ENCODE measurements around the gene SPR.
"Not testable (repeated sequence)": the region's sequence is repeated elsewhere in the genome, so short reads cannot be mapped to it uniquely, and the experiment has no call there.

SPR gene

DNA sequence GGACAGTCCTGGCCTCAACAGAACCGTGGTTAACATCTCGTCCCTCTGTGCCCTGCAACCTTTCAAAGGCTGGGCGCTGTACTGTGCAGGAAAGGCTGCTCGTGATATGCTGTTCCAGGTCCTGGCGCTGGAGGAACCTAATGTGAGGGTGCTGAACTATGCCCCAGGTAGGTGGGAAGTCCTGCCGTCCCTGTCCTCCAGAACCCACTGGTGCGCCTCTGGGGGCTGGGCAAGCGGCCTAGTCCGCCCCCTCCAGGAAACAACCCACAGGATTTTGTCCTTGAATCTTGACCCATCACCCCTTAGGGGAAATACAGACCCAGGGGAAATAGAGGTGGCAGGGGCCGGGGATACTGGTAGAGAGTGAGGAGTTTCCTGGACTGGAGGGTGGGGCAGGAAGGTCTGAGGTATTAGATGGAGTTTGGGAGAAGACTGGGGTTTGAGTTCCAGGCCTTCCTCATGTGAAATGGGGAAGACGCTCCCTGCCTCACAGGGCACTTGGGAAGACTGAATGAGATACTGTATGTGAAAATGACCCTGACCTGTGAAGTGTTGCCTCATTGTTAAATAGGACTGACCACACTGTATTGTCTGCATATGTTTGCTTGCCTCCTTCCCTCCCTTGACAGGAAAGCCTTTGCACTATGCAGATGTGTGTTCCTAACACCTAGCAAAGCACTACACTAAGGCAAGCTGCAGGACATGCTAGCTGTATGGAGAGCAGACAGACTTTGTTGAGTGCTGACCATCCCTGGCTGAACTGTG, 1.4 kb downstream of the SPR start:
- DNase-seq (ENCODE audit: low read depth), result no peak

DNA sequence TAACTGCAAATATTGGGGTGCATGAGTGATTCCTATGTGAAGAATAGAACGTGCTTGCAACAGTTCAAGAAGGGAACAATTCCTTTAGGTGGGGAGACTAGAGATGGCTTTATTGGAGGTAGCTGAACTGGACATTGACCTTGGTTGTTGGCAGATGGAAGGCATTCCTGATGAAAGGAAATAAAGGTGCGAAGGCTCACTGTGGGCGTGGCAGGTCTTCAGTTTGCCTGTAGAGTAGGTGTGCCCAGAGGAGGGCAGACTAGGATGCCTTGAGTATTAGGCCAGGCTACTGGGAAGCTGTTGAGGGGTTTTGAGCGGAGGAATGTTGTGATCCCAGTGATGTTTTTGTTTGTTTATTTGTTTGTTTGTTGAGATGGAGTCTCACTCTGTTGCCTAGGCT, 2.8 kb downstream of the SPR start:
- DNase-seq (ENCODE audit: low read depth), result no peak

DNA sequence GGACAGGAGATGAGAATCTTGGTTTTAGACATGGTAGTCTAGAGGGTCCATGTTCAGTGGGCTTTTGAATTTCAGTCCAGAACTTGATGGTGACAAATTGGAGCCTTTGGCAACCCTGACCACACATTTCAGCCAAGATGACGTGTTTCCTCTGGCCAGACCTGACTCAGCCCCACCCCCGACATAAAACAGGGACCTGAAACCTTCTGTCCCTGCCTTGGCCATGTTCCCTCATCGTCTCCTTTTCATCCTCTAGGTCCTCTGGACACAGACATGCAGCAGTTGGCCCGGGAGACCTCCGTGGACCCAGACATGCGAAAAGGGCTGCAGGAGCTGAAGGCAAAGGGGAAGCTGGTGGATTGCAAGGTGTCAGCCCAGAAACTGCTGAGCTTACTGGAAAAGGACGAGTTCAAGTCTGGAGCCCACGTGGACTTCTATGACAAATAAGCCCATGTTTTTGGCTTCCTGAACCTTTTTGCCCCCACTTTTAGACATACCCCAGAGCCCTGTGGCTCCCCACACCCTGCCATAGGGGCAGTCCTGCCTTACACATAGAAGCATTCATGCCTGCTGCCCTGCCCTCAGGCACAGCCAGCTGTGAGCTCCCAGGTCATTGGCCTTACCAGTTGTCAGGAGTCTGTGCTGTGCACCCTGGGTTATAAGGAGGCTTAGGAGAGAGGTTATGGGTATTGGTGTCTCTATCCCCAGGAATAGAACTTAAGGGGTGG, 4.0 kb downstream of the SPR start:
- DNase-seq (ENCODE audit: low read depth), result no peak

DNA sequence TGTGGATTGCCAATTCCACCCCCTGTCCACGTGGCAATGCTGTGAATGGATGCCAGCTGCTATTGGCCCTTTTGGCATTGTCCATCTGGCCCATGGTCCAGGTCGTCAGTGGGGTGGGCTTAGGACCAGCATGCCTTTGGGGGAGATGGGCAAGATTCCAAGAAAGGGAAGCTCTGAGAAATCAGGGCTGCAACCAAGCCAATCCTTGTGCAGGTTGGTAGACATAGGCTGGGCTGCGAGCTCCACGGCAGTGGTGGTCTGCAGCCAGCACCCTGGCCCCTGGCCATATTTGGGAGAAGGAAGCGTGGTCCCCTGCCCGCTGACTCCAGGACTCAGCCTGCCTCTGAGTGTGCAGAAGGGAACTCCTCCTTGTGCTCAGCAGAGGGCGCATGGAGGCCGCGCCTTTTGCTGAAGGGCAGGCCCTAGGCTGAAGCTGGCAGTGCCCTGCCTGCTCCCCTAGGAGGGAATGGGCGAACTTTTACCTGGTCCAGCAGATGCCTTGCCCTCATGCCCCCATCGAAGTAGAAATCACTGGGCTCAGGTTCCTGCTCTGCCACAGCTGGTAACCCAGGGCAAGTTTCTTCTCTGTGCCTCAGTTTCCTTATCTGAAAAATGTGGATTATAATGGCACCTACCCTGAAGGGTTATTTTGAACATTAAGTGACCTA, 5.4 kb downstream of the SPR start:
- peak; percentile 19 for DNase-seq (ENCODE audit: low read depth)

DNA sequence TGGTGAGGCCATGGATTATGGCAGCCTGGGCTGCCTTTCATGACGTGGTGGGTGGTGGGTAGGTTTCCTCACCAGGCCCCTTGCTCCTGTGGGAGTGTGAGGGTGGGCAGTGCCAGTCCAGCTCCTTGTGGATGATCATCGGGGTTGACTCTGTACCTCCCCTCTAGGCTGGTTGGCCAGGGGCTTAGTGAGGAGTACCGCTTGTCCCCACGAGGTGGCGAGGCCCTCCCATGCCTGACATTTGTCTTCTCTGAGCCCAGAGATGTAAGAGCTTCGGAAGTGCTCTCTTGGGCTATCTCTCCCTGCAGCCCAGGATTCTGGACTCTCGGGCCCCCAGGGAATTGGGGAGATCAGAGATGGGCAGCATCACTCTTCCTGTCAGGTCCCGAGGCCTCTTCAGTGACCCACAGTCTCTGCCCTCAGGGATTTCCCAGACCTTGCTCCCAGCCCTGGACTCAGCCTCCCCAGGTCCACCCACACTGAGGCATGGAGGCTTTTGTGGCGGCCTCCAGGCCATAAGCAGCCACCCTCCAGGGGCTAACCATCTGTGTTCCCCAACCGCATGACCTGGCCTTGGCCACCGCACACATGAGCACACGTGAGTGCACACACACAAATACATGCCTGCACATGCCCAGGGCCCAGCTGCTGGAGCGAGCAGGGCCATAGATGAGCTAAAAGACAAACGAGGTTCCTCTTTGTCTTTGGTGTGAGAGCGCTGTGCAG, 6.5 kb downstream of the SPR start:
- no peak for DNase-seq (ENCODE audit: low read depth)

DNA sequence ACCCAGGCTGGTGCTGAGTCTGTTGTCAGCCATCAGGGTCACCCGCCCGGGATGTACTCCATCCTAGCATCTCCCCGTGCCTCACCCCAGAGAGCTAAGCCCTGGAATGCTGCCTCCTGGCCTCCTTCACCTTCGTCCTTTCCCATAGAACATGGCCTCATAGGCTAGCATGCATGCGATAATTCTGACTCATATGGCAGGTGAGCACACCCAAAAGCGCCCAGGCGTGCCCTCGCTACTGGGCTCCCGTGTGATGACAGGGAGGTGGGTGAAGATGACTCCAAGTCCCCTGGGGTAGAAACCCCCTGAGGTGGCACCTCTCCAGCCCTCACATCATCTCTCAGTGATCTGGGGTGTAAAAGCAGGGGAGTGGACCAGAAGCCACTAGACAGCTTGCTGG, 7.3 kb downstream of the SPR start:
- DNase-seq (ENCODE audit: low read depth), result no peak

DNA sequence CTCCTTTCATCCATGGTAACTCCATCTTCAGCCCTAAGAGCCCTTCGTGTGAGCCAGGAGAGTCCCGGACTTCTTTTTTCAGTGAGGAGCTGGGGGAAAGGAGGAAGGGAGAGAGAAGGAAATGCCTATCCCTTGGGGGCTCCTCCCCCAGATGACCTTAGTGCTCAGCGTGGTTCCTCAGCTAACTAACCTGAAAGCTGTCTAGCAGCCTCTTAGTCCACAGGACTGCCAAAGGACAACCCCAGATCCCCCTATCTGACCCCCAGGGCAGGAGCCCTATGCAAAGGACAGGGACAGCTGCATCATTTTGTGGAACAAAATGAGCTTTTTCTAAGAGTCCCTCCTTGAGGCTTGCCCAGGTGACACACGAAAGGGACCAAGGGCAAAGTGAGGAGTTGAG, 7.9 kb downstream of the SPR start:
- DNase-seq (ENCODE audit: low read depth), result no peak

DNA sequence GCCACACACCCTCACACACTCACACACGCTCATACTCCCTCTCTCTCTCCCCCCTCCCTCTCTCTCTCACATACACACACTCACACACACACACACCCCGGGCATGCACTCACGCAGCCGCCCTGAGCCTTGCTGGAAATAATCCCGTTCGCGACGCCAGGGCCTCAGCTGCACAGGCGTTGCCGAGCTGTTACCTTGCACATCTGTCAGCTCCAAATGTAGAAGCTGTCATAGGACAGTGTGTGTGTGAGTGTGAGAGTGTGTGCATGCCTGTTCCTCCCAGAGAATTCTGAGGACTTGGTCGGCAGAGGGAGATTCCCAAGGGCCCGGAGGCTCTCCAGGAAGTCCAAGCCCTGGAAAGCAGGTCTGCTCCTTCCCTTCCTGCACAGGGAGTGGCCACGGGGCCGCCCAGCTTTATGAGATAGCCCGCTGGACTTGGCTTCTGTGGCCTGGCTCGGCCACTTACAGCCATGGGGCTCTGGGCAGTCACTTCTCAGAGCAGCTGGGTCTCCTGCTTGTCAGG, 8.6 kb downstream of the SPR start:
- DNase-seq (ENCODE audit: low read depth), result no peak

DNA sequence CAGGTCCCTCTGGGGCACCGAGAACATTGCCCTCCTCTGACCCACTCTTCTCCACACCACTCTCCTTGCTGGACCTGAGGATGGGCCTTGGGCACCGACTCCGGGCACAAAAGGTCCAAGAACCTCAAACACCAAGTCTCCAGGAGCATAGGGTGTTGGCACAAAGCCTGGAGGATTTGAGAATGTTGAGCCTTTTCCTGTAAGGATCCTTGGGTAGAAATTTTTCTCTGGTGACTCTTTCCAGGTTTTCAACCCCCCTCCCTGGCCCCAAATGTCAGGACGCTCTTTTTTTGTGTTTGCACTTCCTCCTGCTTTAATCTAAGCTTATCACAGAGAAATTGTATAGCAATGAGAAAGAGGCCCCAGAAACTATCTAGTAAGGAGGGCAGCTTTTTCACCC, 9.2 kb downstream of the SPR start:
- DNase-seq (ENCODE audit: low read depth), result no peak

DNA sequence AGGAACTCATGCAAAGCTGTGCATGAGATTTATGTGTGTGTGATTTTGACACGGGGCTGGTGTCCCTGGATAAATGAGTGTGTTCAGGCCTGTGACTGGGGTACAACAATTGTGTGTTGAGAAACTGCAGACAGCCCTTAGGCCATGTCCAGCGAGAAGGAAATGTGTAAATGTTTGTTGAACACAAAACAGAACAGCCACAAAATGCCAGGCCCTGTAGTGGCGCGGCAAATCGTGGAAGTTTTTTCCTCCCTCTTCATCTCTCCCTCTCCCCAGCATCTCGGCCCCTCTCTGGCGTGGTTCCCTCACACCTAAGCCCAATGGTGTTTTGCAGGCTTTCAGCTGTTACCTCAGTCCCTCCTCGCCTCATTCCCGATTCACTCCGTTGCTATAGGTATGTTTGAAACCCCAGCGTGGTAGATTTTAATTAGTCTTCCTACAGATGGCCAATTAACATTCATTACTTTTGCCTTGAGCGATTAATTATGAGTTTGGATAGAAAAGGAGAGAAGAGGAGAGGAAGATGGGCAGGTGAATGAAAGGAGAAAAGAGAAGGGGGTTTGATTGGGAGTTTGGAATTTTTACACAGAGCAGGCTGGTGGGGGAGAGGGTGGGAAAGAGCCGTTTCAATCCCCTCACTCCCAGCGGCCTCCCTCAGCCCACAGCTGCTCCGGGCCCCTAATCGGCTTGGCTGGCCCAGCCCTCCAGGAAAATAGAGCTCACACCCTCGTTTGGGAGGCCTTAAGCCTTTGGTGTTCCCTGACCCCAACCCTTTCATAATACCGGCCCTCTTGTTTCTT, 10.8 kb downstream of the SPR start:
- no peak for DNase-seq (ENCODE audit: low read depth)

DNA sequence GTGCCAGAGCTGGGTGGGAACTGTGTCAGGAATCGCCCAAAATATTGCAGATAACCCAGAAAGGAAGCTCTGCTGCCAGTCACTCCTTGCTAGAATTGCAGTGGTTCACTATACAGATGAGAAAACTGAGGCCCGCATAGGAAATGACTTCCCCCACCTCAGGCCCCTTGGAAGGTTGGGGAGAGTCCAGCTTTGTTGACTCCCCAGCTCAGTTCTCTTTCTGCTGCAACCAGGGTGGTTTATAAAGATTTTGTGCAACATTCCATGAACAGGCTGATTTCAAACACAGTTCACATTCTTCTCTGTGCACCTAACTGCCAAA, 11.3 kb downstream of the SPR start:
- DNase-seq (ENCODE audit: low read depth), result no peak

DNA sequence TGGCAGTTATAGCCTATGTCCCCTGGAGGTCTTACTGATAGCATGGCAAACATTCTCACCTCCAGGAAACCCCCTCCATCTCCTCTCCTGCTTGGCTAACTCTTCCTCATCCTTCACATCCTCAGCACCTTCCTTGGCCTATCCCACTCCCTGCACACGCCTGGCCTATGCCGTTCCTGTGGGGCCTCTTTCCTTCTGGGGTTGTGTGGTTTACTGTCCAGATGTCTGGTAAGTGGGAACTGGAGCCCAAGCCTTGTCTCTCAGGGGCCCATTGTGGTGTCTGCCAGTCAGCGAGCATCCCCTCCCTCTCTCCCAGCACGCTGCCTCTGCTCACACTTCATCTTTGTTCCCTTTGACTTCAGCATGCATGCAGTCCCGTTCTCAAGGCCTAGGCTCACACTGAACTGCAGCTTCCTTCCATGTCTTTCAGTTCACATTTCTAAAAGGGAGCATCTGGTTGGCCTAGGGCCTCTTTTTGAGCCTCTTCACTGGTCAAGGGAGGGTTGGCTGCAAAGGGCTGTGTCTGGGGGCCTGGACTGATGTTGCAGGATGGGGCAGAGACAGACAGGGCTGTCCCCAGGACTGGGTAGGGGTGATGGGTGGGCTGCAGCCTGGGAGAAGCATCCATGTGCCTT, 13.1 kb downstream of the SPR start:
- no peak for DNase-seq (ENCODE audit: low read depth)

DNA sequence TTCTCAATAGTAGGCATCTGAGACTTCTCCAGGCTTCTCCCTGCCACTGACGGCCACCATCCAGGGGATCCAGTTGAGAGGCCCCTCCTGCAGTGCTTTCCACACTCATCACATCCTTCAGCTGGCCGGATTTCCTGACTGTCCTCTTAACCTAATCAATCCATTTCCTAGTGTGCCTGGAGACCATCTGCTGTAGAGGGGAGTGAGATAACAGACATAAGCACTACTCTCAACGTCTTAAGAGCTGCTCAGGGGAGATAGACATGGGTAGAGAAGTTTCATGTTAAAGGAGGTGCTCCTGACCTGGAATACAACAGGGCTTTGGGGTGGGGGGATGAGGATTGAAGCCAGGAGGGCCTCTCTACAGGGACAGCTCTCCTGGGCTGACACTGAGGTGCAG, 14.2 kb downstream of the SPR start:
- no peak for DNase-seq (ENCODE audit: low read depth)

DNA sequence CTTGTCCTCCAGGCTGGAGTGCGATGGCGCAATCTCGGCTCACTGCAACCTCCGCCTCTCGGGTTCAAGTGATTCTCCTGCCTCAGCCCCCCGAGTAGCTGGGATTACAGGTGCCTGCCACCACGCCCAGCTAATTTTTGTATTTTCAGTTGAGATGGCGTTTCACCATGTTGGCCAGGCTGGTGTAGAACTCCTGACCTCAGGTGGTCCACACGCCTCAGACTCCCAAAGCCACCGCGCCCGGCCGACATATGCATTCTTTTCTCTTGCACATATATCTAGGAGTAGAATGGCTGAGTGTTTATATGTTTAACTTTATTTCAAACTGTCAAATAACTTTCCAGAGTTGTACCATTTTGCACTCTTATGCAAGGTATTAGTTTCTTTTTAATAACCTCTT, 20.2 kb downstream of the SPR start:
- DNase-seq (ENCODE audit: low read depth), result not testable (repeated sequence)

DNA sequence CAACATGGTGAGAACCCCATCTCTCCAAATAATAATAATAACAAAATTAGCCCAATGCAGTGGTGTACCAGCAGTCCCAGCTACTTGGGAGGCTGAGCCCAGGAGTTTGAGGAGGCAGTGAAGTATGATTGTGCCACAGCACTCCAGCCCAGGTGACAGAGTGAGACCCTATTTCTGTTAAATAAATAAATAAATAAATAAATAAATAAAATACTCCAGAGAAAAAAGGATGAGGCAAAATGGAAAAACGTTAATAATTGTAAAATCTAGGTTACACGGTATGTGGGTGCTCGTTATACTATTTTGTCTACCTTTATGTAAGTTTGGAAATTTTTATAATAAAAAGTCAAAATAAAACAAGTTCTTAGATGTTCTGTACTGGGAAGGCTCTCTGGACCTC, 21.5 kb downstream of the SPR start:
- DNase-seq (ENCODE audit: low read depth), result no peak

DNA sequence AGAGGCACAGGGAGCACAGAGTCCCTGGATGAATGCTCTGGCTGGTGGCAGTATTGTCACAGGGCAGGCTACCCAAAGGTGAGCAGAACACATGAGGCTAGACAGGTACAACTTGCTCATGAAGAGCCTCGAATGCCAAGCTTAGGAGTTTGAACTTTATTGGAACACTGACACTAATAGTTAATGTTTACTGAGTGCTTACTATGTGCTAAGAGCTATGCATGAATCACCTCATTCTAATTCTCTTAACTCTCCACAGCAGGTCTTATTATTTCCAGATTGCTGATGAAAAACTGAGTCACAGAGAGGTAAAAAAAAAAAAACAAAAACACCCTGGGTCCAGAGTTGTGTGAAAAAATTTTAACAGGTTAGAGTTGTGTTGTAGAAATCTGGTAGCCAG, 24.0 kb downstream of the SPR start:
- DNase-seq (ENCODE audit: low read depth), result no peak

DNA sequence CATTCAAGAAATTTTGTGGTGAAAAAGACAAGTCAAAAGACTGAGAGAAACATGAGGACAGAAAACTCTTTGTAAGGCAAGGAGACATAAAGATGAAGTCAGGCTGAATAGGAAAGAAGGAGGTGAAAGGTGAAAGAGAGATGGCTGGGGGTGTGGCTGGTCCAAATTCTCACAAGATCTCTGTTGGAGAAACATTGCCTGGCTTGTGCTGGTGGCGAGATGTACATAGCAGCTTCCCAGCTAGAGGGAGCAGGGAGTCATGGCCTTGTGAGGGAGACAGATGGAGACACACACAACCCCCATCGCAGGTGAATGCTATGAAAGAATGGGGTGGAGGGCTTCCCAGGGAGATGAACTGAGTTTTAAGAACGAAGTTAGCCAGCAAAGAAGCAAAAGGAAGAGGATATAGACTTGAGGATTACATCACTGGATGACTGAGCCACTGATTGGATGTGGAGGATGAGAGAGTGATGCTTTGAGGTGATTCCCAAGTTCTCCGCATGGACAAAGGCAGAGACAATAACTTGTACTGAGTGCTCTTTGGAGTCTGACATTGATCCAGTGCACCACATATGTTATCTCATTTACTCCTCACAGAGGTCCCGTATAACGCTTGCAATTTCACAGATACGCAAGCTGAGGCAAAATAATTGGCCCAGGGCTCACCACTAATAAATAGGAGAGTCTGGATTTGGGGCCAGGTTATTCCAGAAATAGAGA, 26.4 kb downstream of the SPR start:
- DNase-seq (ENCODE audit: low read depth), result no peak

DNA sequence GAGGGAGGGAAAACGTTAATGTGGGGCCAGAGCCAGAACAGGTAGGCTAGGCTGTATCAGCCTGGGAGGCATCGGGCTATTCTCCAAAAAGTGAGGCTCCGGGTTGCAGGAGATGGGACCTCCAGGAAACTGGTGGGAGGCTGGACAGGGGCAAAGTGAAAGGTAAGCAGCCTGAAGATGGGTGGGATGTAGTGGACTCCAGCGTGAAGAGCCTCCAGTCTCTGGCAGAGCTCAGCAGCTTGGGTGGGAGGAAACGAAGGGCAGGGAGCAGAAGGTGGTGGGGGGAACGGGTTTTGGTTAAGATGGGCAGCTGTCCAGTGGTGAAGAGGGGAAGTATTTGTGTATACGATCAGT, 27.0 kb downstream of the SPR start:
- DNase-seq (ENCODE audit: low read depth), result no peak

DNA sequence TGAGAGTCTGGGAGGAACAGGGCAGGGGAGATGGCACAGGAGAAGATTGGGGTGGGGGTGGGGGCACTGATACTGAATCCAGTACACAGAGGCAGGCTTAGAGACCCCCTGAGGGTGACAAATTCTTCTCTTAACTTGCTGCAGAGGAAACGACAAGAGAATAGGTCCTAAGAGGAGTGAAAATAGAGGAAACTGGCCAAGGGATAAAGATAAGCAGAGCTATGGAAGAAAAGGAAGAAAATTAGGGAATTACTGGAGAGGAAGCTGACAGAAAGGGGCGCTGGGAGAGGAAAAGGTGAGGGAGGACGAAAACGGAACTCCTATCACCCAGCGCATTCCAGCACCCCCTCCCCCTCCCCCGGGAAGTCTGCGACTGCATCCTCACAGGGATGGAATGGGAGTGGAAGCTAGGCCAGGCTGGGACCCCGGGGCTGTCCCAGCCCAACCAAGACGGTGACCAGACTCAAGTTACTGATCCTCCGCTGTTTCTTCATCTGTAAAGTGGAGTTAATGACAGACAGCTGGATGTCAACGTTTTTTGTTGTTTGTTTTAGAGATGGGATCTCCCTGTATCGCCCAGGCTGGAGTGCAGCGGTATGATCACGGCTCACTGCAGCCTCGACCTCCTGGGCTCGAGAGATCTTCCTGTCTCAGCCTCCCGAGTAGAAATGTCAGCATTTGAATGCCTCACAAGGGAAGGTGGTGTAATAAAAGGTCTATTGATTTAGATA, 27.5 kb downstream of the SPR start:
- no peak for DNase-seq (ENCODE audit: low read depth)

DNA sequence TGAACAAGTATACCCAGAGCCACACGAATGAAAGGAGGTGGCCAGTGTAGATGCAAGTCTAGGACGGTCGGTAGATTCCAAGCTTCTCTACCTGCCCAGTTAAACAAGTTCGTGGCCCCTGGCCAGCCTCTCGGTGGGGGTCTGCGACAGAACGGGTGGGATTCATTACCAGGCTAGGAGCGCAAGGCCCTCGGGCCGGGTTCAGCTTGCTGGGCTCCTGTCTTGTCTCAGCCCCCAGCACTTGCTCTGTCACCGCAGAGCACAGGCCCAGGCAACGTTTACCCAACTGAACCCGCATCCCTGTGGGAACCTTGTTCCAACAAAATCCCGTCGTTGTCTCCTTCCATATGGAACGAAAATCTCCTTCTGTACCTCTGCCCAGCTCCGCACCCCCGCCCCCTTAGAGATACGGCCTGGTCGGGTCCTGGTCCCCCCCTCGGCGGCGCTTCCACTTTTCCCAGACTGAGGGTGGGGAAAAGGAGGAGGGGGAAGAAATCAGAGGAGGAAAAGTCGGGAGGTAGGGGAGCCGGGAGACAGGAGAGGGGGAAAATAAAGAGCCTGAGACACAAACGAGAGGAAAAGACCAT, 28.2 kb downstream of the SPR start:
- no peak for DNase-seq (ENCODE audit: low read depth)

Measured in stimulated activated CD8-positive, alpha-beta memory T cell treated with anti-CD3 and anti-CD28 coated beads, Interleukin-12 subunit alpha, Interleukin-12 subunit beta, amount 100 ng/mL, for 4 hours (primary cell).